ENCODE data around the gene PMF1.

Gene PMF1

GRCh38 chr1:156232201-156232894 is 19.5 kb downstream of the PMF1 start:
- ChIA-PET CTCF (interaction anchor here (0.9 to 1.3 kb wide), 2 partner anchors 135 to 166 kb away, joined by 3 to 6 read pairs; no protein-coding TSS in a partner anchor), POLR2A (ENCODE audit: low non-redundant PET) (interaction anchor here (0.5 kb wide), 1 partner anchor 13 kb away, joined by 3 read pairs; no protein-coding TSS in a partner anchor)
- TF ChIP-seq, protein P1, sequence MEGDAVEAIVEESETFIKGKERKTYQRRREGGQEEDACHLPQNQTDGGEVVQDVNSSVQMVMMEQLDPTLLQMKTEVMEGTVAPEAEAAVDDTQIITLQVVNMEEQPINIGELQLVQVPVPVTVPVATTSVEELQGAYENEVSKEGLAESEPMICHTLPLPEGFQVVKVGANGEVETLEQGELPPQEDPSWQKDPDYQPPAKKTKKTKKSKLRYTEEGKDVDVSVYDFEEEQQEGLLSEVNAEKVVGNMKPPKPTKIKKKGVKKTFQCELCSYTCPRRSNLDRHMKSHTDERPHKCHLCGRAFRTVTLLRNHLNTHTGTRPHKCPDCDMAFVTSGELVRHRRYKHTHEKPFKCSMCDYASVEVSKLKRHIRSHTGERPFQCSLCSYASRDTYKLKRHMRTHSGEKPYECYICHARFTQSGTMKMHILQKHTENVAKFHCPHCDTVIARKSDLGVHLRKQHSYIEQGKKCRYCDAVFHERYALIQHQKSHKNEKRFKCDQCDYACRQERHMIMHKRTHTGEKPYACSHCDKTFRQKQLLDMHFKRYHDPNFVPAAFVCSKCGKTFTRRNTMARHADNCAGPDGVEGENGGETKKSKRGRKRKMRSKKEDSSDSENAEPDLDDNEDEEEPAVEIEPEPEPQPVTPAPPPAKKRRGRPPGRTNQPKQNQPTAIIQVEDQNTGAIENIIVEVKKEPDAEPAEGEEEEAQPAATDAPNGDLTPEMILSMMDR (conservative IDR thresholded peaks at IDR 0.05; ENCODE audit: low read depth), result no peak
- peak overlapping the region; percentile 46 for H3K27ac ChIP-seq
- DNase-seq (ENCODE audit: low spot score), result no peak

DNA sequence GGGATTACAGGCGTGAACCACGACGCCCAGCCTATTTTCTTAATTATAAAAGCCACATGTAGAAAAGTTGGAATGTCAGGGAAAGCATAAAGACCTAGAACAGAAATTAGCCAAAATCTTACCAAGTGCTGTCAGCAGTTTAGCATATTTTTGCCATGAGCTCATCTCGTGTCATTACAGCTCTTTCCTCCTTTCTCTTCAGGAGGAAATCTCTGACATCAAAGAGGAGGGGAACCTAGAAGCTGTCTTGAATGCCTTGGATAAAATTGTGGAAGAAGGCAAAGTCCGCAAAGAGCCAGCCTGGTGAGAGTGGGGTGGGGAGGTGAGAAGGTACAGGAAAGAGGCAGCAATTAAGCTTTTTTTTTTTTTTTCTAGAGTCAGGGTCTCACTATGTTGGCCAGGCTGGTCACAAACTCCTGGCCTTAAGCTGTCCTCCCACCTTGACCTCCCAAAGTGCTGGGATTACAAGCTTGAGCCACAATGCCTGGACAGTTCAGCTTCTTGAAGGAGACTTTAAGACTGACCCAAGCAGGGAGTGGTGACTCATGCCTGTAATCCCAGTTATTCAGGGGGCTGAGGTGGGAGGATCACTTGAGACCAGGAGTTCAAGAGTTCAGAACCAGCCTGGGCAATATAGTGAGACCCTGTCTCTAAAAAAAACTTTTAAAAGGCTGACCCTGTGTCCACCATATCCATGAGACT is 20.8 kb downstream of the PMF1 start:
- TF ChIP-seq, protein P1 (conservative IDR thresholded peaks at IDR 0.05; ENCODE audit: low read depth), result no peak
- no peak for DNase-seq (ENCODE audit: low spot score)
- ChIA-PET POLR2A (ENCODE audit: low non-redundant PET) (no interaction called here), CTCF (interaction anchor here (1.3 kb wide), 1 partner anchor 167 kb away, joined by 6 read pairs; no protein-coding TSS in a partner anchor)
- peak overlapping the region; percentile 39; the same call in 1 of the 2 replicates for H3K27ac ChIP-seq

DNA sequence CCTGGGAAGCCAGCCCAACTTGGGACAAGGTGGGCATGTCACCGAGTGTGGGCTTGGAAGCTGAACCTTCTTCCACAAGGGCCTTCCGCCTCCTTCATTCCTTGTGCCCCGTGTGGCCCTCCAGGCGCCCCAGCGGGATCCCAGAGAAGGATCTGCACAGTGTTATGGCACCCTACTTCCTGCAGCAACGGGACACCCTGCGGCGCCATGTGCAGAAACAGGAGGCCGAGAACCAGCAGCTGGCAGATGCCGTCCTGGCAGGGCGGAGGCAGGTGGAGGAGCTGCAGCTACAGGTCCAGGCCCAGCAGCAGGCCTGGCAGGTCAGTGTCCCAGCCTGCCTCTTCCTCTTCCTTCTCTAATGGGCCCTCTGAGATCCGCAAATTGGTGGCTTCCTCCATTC is 23.4 kb downstream of the PMF1 start:
- TF ChIP-seq, protein P1 (conservative IDR thresholded peaks at IDR 0.05; ENCODE audit: low read depth), result no peak
- H3K27ac ChIP-seq, result peak overlapping the region; percentile 27
- ChIA-PET CTCF (no interaction called here), POLR2A (ENCODE audit: low non-redundant PET) (no interaction called here)
- DNase-seq (ENCODE audit: low spot score), result no peak

GRCh38 chr1:156238248-156238647 is 25.4 kb downstream of the PMF1 start:
- no peak for DNase-seq (ENCODE audit: low spot score)
- H3K27ac ChIP-seq, result peak overlapping the region; percentile 89; the same call in 1 of the 2 replicates
- TF ChIP-seq, protein P1 (conservative IDR thresholded peaks at IDR 0.05; ENCODE audit: low read depth), result no peak
- ChIA-PET POLR2A (ENCODE audit: low non-redundant PET) (no interaction called here), CTCF (interaction anchor here (0.6 to 1.5 kb wide), 2 partner anchors 13 to 23 kb away, joined by 3 to 9 read pairs; no protein-coding TSS in a partner anchor)

DNA sequence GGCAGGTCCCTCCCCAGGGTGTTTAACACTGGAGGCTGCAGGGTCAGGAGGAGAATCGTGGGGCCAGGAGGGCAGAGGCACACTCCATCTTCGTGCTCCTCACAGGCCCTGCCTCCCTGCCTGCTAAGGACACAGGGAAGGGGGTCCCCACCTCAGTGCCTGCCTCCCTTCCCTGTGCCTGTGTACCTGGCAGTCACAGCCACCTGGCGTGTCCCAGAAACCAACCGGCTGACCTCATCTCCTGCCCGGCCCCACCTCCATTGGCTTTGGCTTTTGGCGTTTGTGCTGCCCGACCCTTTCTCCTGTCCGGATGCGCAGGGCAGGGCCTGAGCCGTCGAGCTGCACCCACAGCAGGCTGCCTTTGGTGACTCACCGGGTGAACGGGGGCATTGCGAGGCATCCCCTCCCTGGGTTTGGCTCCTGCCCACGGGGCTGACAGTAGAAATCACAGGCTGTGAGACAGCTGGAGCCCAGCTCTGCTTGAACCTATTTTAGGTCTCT is 28.6 kb downstream of the PMF1 start:
- CTCF ChIA-PET, result interaction anchor here (0.7 to 1.2 kb wide), 3 partner anchors 11 to 34 kb away, joined by 3 to 4 read pairs (median 3); no protein-coding TSS in a partner anchor
- H3K27ac ChIP-seq, result peak overlapping the region; percentile 89
- DNase-seq (ENCODE audit: low spot score), result peak; percentile 89
- TF ChIP-seq, protein P1 (conservative IDR thresholded peaks at IDR 0.05; ENCODE audit: low read depth), result no peak
- POLR2A ChIA-PET (ENCODE audit: low non-redundant PET), result no interaction called here

GRCh38 chr1:156241926-156242325 is 29.1 kb downstream of the PMF1 start, which contains the start of gene BGLAP:
Gene BGLAP, plus strand, starts transcription at chr1:156242184. Its CDS starts 48 bp downstream, at chr1:156242232.
- DNase-seq (ENCODE audit: low spot score), result no peak
- TF ChIP-seq, protein P1 (conservative IDR thresholded peaks at IDR 0.05; ENCODE audit: low read depth), result no peak
- CTCF ChIA-PET, result interaction anchor here (0.7 to 1.2 kb wide), 2 partner anchors 12 to 17 kb away, joined by 3 to 4 read pairs; no protein-coding TSS in a partner anchor
- POLR2A ChIA-PET (ENCODE audit: low non-redundant PET), result no interaction called here
- peak within 1 kb of the TSS; percentile 89 for H3K27ac ChIP-seq

Data from RWPE1 (cell line).